HUDEP-2 (cell line): ENCODE data around the gene GPBP1.
A peak's percentile ranks its signal among the peaks of the same experiment; 100 is the strongest.

Experiments used
- DNase-seq, 76 experiments: peaks; one replicate each; lab custom pipeline; 2025; ENCODE audit not compliant: unreplicated experiment in 76 of 76; lab: John Stamatoyannopoulos, UW

GPBP1 gene

GRCh38 chr5:57209316-57210040 is 35.6 kb downstream of the GPBP1 start:
- no peak for DNase-seq

GRCh38 chr5:57210633-57211032 is 36.8 kb downstream of the GPBP1 start:
- DNase-seq, result no peak

- DNase-seq, result no peak
These were observed 37.2 kb downstream of the GPBP1 start for GRCh38 chr5:57211039-57211438.

GRCh38 chr5:57215629-57216195 is 41.9 kb downstream of the GPBP1 start:
- no peak for DNase-seq

- DNase-seq, result no peak
These were observed 42.9 kb downstream of the GPBP1 start for GRCh38 chr5:57216714-57217113.

- DNase-seq, result no peak
These were observed 45.5 kb downstream of the GPBP1 start for GRCh38 chr5:57219386-57219785.

GRCh38 chr5:57221049-57221568 is 47.2 kb downstream of the GPBP1 start:
- peak in 32 of 76 experiments; percentile 1 to 62 (median 32) for DNase-seq

- DNase-seq, result no peak
These were observed 51.7 kb downstream of the GPBP1 start for GRCh38 chr5:57225553-57225952.

GRCh38 chr5:57229313-57229712 is 55.5 kb downstream of the GPBP1 start:
- DNase-seq, result no peak

- DNase-seq, result no peak
These were observed 57.7 kb downstream of the GPBP1 start for GRCh38 chr5:57231607-57232006.

- DNase-seq, result no peak
These were observed 58.6 kb downstream of the GPBP1 start for GRCh38 chr5:57232293-57233033.

- no peak for DNase-seq
These were observed 69.7 kb downstream of the GPBP1 start for GRCh38 chr5:57243286-57244137.

- DNase-seq, result no peak
These were observed 70.5 kb downstream of the GPBP1 start for GRCh38 chr5:57244331-57244730.

GRCh38 chr5:57246426-57246825 is 72.6 kb downstream of the GPBP1 start:
- no peak for DNase-seq

- no peak for DNase-seq
These were observed 73.9 kb downstream of the GPBP1 start for GRCh38 chr5:57247765-57248164.

- DNase-seq, result peak in 23 of 76 experiments; percentile 3 to 48 (median 18)
These were observed 75.5 kb downstream of the GPBP1 start for GRCh38 chr5:57249265-57249874.

GRCh38 chr5:57258052-57258451 is 84.2 kb downstream of the GPBP1 start:
- no peak for DNase-seq

- no peak for DNase-seq
These were observed 85.1 kb downstream of the GPBP1 start for GRCh38 chr5:57258943-57259342.

GRCh38 chr5:57259704-57260103 is 85.8 kb downstream of the GPBP1 start:
- no peak for DNase-seq

GRCh38 chr5:57262541-57262940 is 88.7 kb downstream of the GPBP1 start:
- DNase-seq, result no peak
